HG02610 (cell line): ENCODE measurements around the gene OR52N1.

Experiments used
- ATAC-seq: cut with Tn5 transposase; IDR thresholded peaks from one replicate; pipeline ENCODE4 v1.9.1; 2021; ENCODE audit warnings: mild to moderate bottlenecking, moderate library complexity; ENCODE audit not compliant: unreplicated experiment

The OR52N1 gene

DNA sequence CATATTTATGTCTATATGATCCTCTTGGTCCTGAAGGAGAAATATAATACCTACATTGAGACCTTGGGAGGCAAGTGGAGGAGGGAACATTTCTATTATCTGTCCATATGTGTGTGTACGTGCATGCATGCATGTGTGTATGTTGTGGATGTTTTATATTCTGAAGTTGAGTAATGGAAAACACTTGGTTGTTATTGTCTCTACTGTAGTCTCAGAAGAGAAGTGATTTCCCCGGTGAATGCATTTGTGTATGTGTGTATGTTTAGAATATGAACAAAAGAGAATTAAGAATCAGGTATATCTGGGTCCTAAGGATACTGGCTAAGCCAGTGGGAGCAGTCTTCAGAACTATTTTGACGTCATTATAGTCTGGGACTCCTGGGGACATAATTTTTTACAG, at the start of gene OR52N1:
OR52N1 (minus strand) TSS at position 101 of the 400 bp plus-strand sequence. CDS start 2,449 bp downstream, outside the sequence.
- ATAC-seq, result no peak

DNA sequence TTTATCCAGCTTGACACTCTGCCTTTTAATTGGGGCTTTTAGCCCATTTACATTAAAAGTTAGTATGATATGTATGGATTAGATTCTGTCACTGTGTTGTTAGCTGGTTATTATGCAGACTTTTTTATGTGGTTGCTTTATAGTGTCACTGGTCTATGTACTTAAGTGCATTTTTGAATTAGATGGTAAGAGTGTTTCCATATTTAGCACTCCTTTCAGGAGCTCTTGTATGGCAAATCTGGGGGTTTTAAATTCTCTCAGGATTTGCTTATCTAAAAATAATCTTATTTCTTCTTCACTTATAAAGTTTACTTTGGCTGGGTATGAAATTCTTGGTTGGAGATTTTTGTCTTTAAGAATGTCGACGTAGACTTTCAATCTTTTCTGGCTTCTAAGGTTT, 46.6 kb upstream of the OR52N1 start:
- ATAC-seq, result no peak

DNA sequence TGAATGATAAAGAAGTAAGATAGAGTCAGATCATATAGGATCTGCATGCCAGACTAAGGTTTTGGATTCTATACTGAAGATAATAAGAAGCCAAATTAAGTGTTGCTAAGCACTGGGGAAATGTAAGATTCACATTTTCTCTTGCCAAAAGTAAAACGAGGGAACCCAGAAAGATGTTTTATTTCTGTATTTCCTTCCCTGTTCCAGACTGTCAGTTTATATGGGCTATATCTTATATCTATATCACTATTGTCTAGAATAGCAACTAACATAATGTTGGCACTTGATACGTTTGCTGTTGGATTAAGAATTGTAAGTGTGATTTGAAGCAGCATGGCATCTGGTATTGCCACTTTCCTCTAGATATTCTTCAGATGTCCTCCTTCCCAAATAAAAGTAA, 42.4 kb upstream of the OR52N1 start:
- no peak for ATAC-seq

DNA sequence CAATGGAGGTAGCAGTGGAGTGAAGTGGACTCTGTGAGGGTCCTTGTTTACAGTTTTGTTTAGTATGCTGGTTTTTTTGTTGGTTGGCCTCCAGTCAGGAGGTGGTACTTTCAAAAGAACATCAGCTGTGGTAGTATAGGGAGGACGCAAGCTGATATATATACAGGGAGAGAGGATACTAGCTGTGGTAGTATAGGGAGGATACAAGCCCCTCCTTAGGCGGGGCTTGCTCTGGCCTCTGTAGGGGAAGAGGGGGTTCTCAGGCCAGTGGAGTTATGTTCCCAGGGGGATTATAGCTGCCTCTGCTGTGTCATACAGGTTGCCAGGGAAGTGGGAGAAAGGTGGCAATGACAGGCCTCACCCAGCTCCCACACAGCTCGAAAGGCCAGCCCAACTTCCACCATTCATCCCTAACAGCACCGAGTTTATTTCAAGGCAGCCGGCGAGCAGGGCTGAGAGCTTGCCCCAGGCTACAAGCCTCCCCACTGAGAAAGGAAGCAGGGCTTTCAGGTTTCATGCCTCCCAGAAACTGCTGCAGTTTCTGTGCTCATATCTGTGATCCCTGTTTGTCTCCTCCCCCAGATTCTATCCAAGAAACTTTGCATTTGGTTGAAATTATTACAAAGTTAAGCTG, 40.2 kb upstream of the OR52N1 start:
- ATAC-seq, result no peak

DNA sequence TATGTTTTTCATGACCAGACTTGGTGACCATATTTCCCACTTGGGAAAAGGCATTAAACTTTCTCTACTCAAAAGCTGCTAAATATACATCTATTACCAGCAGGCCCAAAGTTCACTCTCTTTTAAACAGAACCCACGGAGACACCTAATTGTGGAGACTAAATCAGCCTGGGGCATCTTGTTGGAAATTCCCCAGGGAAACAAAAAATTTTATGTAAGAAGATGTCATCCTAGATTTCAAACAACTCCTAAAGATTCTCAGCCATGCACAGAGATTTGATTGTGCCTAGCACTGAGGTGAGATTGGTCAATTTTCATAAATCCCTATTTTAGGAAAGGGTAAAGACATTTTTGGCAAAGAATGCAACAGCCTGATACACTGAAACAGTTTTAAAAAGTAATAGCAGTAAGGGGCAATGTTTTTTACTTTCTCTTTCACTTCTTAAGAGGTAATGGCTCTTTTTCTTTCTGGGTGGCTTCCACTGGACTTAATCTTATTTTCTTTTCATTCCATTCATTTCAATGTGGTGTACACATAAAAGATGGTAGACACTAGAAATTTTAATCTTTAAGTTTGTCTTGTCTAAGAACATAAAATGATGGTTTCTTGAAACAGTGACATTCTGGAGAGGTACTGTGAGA, 27.3 kb upstream of the OR52N1 start:
- peak; percentile 56 for ATAC-seq

DNA sequence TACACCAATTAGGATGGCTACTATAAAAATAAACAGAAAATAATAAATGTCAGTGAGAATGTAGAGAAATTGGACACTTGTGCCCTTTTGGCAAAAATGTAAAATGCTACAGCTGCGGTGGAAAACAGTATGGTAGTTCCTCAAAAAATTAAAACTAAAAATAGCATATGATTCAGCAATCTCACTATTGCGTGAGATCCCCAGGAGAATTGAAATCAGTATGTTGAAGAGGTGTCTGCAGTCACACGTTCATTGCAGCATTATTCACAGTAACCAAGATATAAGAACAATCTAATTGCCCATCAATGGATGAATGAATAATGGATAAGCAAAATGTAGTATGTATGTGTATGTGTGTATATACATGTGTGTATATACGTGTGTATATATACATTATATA, 24.5 kb upstream of the OR52N1 start:
- ATAC-seq, result no peak

DNA sequence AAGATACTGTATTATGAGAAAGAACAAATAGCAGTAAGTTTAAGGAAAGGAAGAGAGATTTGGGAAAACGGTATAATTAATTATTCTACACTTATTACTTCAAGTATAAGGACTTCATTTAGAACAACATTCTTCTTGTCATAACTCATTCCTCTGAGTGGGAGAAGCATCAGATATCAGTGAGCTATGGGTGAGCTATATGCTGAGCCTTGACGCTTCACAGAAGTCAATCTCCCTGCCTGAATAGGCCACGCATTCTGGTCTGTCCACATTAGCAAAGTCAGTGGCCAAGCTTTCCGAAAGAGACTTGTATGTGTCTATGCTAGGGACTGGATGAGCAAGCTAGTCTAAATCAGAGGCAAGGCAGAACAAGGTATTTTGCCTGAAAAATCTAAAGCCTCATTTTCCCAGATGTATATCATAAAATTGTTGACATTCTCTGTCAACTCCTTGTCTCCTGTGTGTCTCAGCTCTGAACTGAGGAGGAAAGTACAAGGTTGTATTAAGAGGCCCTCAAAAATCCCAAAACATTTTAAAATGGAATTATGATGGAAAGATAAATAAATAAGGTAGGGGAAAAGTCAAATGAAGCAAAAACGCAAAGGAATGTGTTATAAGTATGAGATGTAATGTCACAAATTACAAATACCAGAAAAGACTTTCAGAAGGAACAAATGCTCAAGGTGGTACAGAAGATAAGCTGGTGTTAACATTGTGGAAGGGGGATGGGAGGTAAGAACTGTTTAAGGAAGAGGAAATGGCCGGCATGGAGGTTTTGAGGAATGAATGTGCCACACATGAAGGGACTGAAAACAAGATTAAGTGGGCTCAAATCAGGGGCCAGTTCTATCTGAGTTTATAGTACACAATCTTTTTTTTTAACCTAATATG, 19.1 kb upstream of the OR52N1 start:
- no peak for ATAC-seq

DNA sequence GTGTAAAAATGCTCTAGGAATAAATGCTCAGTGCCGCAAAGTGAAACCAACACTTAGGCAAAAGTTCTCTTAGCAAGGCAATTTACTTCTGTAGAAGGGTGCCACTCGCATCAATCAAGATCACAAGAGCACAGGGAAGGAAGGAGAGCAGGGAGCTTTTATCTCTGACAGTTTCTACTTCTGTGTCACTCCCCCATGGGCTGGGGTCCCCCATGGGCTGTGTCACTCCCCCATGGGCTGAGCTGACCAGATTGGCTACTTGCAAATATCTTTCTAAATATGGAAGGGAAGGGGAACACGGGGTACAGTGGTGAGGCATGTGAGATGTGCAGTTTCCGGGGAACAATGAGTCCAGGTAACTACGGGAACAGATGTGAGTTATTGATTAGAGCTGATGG, 18.1 kb upstream of the OR52N1 start:
- peak; percentile 38 for ATAC-seq

DNA sequence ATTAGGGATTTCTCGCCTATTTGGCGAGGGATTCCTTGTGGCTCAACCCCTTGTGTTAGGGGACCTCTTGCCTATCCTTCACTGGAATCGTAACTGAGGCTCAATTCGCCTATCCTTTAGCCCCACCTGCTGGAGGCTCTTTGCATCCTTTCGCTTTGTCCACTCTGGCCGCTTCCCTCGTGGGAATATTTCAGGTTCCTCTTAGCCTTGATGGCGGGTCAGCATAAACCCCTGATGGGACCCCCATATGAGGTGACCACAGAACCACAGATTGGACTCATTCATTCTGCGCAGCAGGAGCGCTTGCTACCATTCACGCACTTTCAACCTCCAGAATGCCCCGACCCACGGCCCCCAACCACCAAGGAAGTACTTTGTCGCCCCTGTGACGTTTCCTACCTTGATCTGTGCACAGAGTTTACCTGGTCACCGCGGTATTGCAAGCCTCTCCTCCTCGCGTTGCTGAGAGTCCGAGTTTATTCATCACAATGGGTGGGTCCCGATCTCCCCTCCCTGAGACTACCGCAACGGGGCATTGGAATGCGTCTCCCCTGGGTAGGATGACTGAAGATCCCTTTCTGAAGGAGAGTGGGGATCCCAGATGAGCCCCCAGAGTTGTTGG, 17.5 kb upstream of the OR52N1 start, which contains the start of gene OR52N2:
OR52N2 (plus strand) TSS at position 425 of the 622 bp plus-strand sequence. CDS start 11,412 bp downstream, outside the sequence.
- ATAC-seq, result peak; percentile 95

DNA sequence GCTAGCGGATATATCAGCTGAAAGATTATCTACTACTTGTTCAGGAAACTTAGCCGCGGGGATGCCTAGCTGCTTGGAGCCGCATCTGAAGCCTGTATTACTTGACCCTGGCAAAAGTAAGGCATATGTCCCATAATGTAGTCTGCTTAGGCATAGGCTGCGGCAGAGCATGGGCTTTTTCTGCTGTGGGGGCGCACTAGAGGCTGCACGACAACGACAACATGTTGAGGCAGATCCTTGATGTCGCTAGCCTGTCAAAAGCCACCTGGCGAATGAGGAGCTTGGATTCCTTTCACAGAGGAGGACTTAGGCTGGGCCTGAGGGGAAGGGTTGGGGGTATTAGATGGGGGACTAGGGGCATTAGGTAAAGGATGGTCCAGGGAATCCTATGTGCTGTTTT, 16.5 kb upstream of the OR52N1 start:
- ATAC-seq, result no peak

DNA sequence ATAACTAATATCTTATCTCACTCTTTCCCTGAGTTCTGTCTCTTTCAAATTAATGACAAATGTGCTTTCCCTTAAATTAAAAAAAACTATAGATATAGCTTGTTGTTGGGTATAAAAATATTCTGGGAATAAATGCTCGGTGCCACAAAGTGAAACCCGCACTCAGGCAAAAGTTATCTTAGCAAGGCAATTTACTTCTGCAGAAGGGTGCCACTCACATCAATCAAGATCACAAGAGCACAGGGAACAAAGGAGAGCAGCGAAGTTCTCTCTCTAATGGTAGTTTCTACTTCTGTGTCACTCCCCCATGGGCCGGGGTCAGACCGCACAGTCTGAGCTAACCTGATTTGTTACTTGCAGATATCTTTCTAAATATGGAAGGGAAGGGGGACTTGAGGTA, 12.9 kb upstream of the OR52N1 start:
- ATAC-seq, result no peak

DNA sequence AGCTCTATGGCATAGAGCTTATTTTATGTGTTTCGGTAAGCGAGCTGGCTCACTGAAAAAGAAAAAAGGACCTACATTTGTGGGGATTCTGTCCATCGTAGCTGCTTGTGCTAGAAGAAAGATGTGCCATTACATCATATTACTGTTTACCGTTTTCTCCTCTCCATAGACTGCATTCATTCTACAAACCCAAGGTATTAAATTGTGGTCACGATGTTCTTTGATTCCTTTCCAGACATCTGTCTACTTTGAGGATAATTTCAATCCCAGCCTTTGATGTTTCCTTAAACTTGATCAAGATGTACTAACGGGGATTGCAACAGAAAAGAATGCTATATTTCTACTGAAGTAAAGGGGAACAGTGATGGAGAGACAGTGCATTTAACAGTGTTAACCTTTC, 5.5 kb upstream of the OR52N1 start:
- ATAC-seq, result no peak

DNA sequence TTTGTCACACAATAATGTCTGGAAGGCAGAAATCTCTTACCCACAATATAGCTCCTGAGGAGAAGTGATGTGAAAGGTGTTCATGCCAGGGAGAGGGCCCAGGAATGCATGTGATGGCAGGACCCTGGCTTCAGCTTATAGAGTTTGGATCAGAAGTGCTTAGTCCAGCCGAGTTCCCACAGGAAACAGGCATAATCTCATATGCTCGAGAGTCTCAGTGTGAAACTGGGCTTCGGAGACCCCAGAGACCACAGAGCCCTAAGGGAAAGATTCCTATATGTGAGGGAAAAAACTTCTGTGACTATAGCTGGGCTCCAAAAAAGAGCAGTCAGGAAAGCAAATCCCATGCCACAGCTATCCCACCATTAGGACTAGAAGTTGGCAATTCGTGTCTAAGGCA, 7.8 kb downstream of the OR52N1 start, which contains the start of gene OR52N5:
OR52N5 (minus strand) TSS at position 101 of the 400 bp plus-strand sequence. CDS start 4,721 bp downstream, outside the sequence.
- ATAC-seq, result no peak

DNA sequence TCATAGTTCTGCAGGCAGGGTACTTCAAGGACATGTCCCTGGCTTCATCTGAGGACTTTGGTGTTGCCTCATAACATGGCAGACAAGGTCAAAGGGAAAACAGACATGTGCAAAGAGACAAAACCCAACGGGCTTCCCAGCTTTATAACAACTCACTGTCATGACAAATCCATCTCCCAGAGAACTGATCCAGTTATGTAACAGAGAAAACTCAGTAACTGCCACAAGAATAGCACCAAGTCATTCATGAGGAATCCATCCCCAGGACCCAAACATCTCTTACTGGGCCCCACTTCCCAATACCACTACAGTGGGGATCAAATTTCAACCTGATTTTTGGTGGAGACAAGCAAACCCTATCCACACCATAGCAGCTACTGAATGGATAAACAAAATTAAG, 24.0 kb downstream of the OR52N1 start:
- ATAC-seq, result no peak

DNA sequence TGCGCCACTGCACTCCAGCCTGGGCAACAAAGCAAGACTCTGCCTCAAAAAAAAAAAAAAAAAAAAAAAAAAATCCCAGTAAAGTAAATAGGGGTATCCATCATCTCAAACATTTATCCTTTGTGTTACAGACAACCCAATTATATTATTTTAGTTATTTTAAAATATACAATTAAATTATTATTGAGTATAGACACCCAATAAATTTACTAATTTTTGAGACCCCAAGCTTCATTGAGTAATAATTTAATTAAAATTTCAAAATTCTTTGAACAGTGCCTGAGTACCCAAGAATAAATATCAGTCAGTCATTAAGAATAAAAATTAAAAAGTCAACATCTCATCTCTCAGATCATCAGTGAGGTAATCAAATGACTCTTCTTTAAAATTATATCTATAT, 37.1 kb downstream of the OR52N1 start, which contains the start of gene OR52N4:
OR52N4 (plus strand) TSS at position 301 of the 400 bp plus-strand sequence. CDS start 498 bp downstream, outside the sequence.
- no peak for ATAC-seq

DNA sequence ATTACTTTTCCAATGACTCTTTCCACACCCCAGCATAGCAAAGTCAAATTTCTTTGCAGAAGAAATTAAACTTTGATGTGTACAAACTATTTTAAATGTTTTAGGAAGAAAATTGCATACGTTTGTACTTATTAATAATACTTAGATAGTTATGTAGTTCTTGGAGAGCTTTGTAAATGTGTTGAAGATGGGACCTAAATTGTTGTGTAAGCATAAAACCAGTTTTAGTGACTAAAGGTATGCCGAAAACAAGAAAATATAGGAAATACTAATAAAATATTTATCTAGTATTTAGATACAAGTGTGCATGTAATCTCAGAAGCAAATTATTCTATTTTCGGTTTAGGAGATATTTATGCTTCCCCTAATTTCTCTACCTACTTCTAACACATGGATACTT, 41.2 kb downstream of the OR52N1 start:
- no peak for ATAC-seq

DNA sequence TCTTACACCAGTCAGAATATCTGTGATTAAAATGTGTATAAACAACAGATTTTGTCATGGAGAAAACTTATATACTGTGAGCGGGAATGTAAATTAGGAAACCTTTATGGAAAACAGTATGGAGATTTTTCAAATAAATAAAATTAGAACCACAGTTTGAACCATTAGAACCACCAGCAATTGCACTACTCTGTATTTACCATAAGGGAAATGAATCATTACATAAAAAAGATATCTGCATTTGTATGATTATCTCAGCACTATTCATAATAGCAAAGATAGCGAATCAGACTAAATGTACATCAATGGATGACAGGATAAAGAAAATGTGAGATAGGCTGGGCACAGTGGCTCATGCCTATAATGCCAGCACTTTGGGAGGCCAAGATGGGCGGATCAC, 44.5 kb downstream of the OR52N1 start:
- no peak for ATAC-seq

DNA sequence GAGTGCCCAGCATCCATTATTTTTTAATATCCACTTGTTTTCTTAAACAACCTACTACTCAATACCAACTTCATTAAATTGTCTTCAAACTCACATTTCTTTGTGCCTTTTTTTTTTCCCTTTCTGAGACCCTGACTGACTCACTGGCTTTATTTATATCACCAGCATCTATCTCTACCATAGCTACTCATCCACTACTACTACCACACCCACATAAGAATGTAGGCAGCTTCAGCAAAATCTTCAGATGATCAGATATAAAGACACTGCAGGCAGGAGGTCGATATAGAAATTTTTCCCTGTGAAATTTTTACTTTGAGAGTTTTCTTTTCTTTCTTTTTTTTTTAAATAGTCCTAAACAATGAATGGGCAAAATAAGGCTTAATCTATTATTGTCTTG, 52.6 kb downstream of the OR52N1 start:
- no peak for ATAC-seq

DNA sequence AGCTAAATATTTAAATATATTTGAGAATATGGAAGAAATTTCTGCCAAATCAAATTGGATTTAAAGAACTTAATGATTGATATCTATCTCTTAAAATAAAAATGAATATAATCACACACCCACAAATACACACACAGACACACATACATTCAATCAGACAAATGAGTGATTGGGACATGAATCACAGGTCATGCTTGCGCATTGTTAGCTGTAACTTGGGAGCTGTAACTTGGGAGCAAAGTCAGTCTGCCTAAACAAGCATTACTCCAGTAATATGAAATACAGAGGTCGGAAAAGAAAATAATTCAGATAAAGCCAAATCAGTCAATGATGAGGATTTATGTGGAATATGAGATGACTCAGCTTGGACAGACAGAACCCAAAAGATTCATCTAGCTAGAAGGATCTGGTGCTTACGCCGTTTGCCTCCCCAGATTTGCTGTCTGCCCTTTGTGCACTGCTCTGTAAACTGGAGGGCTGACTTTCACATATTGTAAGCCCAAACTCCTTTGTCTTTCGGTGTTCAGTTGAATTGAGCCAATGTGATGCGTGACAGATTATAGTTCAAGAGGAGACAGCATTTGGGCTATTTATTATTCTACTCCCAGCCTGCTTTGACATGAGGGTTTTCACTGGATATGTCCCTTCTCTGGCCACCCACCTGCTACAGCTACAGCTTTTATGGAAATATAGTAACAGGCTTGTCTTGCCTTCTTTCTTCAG, 53.2 kb downstream of the OR52N1 start:
- no peak for ATAC-seq

DNA sequence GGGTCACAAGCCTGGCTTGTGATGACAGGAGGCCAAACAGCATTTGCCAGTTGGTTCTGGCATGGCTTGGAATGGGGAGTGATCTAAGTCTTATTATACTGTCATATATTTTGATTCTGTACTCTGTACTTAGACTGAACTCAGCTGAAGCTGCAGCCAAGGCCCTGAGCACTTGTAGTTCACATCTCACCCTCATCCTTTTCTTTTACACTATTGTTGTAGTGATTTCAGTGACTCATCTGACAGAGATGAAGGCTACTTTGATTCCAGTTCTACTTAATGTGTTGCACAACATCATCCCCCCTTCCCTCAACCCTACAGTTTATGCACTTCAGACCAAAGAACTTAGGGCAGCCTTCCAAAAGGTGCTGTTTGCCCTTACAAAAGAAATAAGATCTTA, 54.0 kb downstream of the OR52N1 start:
- no peak for ATAC-seq
